GM23338 (cell line): ENCODE data around the gene TEDC1. TPM values are rescaled to one million over a fixed set of nuclear protein-coding genes. Genes with fewer than 3 reads are reported as not detected.

ENCODE experiments used
- ATAC-seq: fragments of 200-7000 bp; cut with Tn5 transposase; 3 replicates; pipeline ENCODE4 v1.9.1; 2020
- DNase-seq: peaks from one replicate; pipeline ENCODE4 v3.0.0-alpha.2; 2015; ENCODE audit warnings: low spot score
- H2AFZ ChIP-seq: fragments of 200-600 bp; sonication (generic); 2 replicates; pipeline ENCODE4 v1.8.0; 2016; ENCODE audit warnings: antibody characterized with exemption, mild to moderate bottlenecking, moderate library complexity
- H3F3A ChIP-seq: fragments of 200-600 bp; sonication (generic); replicated peaks from 2 replicates; pipeline ENCODE4 v1.8.0; 2017; ENCODE audit warnings: antibody characterized with exemption, mixed run types, low read depth
- H3K27ac ChIP-seq: fragments of 200-600 bp; sonication (generic); 2 replicates; pipeline ENCODE4 v1.6.1; 2016; ENCODE audit warnings: low read depth
- H3K27me3 ChIP-seq: fragments of 200-600 bp; sonication (generic); 2 replicates; pipeline ENCODE4 v1.8.0; 2016; ENCODE audit warnings: mild to moderate bottlenecking, mixed run types, moderate library complexity; ENCODE audit not compliant: insufficient read depth
- H3K36me3 ChIP-seq: fragments of 200-600 bp; sonication (generic); 2 replicates; pipeline ENCODE4 v1.8.0; 2016; ENCODE audit warnings: mild to moderate bottlenecking; ENCODE audit not compliant: insufficient read depth
- H3K4me1 ChIP-seq: fragments of 200-600 bp; sonication (generic); 2 replicates; pipeline ENCODE4 v1.8.0; 2016; ENCODE audit warnings: mild to moderate bottlenecking, moderate library complexity; ENCODE audit not compliant: insufficient read depth
- H3K4me2 ChIP-seq: fragments of 200-600 bp; sonication (generic); 2 replicates; pipeline ENCODE4 v1.7.1; 2017; ENCODE audit warnings: mixed run types
- H3K4me3 ChIP-seq: fragments of 200-600 bp; sonication (generic); 2 replicates; pipeline ENCODE4 v1.6.1; 2016; ENCODE audit warnings: mixed run types
- H3K79me2 ChIP-seq: fragments of 200-600 bp; sonication (generic); replicated peaks from 2 replicates; pipeline ENCODE4 v1.8.0; 2017; ENCODE audit warnings: mild to moderate bottlenecking; ENCODE audit not compliant: insufficient read depth
- H3K9me2 ChIP-seq: fragments of 200-600 bp; sonication (generic); 2 replicates; pipeline ENCODE4 v1.8.0; 2017; ENCODE audit not compliant: insufficient read depth
- H4K20me1 ChIP-seq: fragments of 200-600 bp; sonication (generic); replicated peaks from 2 replicates; pipeline ENCODE4 v1.8.0; 2017; ENCODE audit warnings: mild to moderate bottlenecking; ENCODE audit not compliant: insufficient read depth
- H3K27ac Mint-ChIP-seq: 2 replicates; pipeline ENCODE4 v1.8.0; 2020; ENCODE audit warnings: inconsistent platforms, mild to moderate bottlenecking, moderate library complexity, mixed read lengths
- H3K27me3 Mint-ChIP-seq: 3 replicates; pipeline ENCODE4 v1.8.0; 2022; ENCODE audit warnings: low read depth, mild to moderate bottlenecking, moderate library complexity, mixed read lengths, inconsistent platforms; ENCODE audit not compliant: insufficient read depth, poor library complexity
- H3K36me3 Mint-ChIP-seq: 3 replicates; pipeline ENCODE4 v1.8.0; 2021; ENCODE audit warnings: low read depth, mild to moderate bottlenecking, inconsistent platforms, moderate library complexity, mixed read lengths
- H3K4me1 Mint-ChIP-seq: 3 replicates; pipeline ENCODE4 v1.8.0; 2020; ENCODE audit warnings: mild to moderate bottlenecking, inconsistent platforms, mixed read lengths
- H3K4me3 Mint-ChIP-seq: 3 replicates; pipeline ENCODE4 v1.8.0; 2021; ENCODE audit warnings: moderate library complexity, mild to moderate bottlenecking, inconsistent platforms, mixed read lengths
- H3K9me3 Mint-ChIP-seq: 3 replicates; pipeline ENCODE4 v1.8.0; 2020; ENCODE audit warnings: moderate library complexity, mild to moderate bottlenecking, inconsistent platforms, mixed read lengths
- EZH2 ChIP-seq: fragments of 200-600 bp; sonication (generic); IDR thresholded peaks from one replicate; pipeline ENCODE4 v1.8.0; 2017; ENCODE audit warnings: antibody characterized with exemption, mild to moderate bottlenecking, low read depth; ENCODE audit not compliant: unreplicated experiment
- JUNB ChIP-seq: IDR thresholded peaks from one replicate; pipeline ENCODE4 v1.6.1; 2016; ENCODE audit warnings: antibody characterized with exemption; ENCODE audit not compliant: unreplicated experiment
- POLR2AphosphoS5 ChIP-seq: IDR thresholded peaks from 2 replicates; pipeline ENCODE4 v1.6.1; 2016; ENCODE audit warnings: antibody characterized with exemption, low read depth
- ZNF331 ChIP-seq: fragments of 250-450 bp; sonication (Bioruptor Pico); IDR thresholded peaks from 2 replicates; pipeline ENCODE4 v1.5.0; 2020; ENCODE audit warnings: low read depth, mild to moderate bottlenecking, moderate library complexity
- polyA plus RNA-seq: library from polyadenylated mRNA; unstranded; fragments of >200 nt; fragmentation: Nextera tagmentation; extraction: Ambion mirVana; gene quantifications from 2 replicates; pipeline ENCODE4 v1.2.1, GENCODE V29; 2016
- total RNA-seq: library from RNA; depleted of rRNA; stranded (reverse); fragments of >200 nt; shearing (Covaris generic); gene quantifications from 2 replicates; pipeline ENCODE4 v1.2.3, GENCODE V29; 2014
- TF ChIP-seq, protein P1 (sequence below), 2 experiments: fragments of 200-600 bp in 1 of 2; sonication (generic) in 1 of 2; conservative IDR thresholded peaks; 2 replicates each; pipeline versions ENCODE4 v1.5.1 to v1.6.1; 2016 to 2017; ENCODE audit warnings: antibody characterized with exemption in 2 of 2, low read depth in 2 of 2, mild to moderate bottlenecking in 2 of 2, moderate library complexity in 1 of 2
- TF ChIP-seq, protein P2 (sequence below): IDR thresholded peaks from one replicate; pipeline ENCODE4 v1.6.1; 2018; ENCODE audit warnings: antibody characterized with exemption; ENCODE audit not compliant: unreplicated experiment
- TF ChIP-seq, protein P3 (sequence below): IDR thresholded peaks from 2 replicates; pipeline ENCODE4 v1.6.1; 2016; ENCODE audit warnings: antibody characterized with exemption

TEDC1 gene
- total and polyA plus RNA-seq, 2 experiments from 2014 or later = 5.9 to 16.3 TPM

DNA sequence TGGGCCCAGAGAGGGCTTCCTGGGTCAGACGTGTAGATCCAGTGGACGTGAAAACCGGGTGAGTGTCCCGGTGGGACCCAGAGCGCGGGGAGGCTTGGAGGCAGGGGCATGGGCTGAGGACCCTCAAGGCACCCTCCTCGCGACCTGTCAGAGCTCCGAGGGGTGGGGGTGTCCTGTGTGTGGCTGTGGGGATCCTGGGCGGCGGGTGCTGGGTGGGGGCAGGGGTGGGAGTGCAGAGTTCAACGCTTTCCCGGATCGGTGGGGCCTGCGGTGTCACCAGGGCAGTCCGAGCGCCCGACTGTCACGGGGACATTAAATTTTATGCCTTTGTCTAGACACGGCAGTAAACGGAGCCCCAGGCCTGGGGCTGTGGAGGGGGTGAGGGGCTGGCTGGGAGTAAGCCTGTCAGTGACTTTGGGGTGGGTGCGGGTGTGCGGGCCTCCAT is 36.4 kb downstream of the TEDC1 start (continued):
- TF ChIP-seq, protein P1, sequence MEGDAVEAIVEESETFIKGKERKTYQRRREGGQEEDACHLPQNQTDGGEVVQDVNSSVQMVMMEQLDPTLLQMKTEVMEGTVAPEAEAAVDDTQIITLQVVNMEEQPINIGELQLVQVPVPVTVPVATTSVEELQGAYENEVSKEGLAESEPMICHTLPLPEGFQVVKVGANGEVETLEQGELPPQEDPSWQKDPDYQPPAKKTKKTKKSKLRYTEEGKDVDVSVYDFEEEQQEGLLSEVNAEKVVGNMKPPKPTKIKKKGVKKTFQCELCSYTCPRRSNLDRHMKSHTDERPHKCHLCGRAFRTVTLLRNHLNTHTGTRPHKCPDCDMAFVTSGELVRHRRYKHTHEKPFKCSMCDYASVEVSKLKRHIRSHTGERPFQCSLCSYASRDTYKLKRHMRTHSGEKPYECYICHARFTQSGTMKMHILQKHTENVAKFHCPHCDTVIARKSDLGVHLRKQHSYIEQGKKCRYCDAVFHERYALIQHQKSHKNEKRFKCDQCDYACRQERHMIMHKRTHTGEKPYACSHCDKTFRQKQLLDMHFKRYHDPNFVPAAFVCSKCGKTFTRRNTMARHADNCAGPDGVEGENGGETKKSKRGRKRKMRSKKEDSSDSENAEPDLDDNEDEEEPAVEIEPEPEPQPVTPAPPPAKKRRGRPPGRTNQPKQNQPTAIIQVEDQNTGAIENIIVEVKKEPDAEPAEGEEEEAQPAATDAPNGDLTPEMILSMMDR (conservative IDR thresholded peaks at IDR 0.05; ENCODE audit: low read depth in 2 of 2) = no peak
- TF ChIP-seq JUNB = no peak

DNA sequence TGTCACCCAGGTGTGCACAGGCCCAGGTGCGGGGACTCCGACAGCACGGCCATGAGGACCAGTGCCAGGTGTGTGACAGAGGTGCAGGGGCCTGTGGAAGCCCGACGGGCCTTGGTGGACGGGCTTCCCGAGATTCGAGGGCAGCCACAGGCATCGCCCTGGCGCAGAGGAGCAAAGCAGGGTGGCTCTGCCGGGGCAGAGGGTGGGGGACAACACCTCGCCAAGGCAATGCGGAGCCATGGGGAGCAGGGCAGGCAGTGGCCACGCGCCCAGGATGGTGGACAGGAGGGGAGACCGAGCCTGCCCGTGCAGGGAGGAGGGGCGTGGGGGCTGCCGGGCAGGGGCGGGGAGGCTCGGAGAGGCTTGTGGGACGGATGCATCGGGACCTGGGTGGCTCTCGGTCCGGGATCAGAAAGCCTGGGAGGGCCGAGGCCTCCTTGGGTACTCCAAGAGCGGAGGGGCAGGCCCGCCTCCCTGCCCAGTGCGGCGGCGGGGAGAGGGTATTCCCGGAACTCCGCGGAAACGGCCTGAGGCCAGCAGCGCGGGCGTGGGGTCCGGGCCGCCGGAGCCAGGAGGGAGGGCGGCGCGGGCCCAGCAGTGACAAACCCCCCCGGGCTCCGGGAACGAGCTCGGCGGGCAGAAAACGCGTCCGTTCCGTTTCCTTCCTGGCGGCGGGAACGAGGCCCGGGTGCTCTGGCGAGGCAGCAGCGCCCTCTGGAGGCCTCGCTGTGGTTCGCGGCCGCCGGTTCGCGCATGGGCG is 37.0 kb downstream of the TEDC1 start:
- no peaks in the 10 kb centered on the region for H4K20me1 ChIP-seq
- peak overlapping the region; percentile 53; the same call in 1 of the 2 replicates for H3K4me3 ChIP-seq
- Mint-ChIP-seq H3K9me3 (peaks cover 8% of the 10 kb centered on the region), H3K27ac (no peak overlapping the region), H3K4me1 (peaks cover 3% of the 10 kb centered on the region; the same call in 1 of the 3 replicates), H3K4me3 (peak overlapping the region; percentile 37; the same call in 2 of the 3 replicates), H3K27me3 (peaks cover 34% of the 10 kb centered on the region), H3K36me3 (peaks cover 3% of the 10 kb centered on the region; the same call in 1 of the 3 replicates)
- peak overlapping the region; percentile 75; the same call in 1 of the 2 replicates for H3K4me2 ChIP-seq
- H3K4me1 ChIP-seq = no peaks in the 10 kb centered on the region
- TF ChIP-seq JUNB = no peak
- TF ChIP-seq, protein P2, sequence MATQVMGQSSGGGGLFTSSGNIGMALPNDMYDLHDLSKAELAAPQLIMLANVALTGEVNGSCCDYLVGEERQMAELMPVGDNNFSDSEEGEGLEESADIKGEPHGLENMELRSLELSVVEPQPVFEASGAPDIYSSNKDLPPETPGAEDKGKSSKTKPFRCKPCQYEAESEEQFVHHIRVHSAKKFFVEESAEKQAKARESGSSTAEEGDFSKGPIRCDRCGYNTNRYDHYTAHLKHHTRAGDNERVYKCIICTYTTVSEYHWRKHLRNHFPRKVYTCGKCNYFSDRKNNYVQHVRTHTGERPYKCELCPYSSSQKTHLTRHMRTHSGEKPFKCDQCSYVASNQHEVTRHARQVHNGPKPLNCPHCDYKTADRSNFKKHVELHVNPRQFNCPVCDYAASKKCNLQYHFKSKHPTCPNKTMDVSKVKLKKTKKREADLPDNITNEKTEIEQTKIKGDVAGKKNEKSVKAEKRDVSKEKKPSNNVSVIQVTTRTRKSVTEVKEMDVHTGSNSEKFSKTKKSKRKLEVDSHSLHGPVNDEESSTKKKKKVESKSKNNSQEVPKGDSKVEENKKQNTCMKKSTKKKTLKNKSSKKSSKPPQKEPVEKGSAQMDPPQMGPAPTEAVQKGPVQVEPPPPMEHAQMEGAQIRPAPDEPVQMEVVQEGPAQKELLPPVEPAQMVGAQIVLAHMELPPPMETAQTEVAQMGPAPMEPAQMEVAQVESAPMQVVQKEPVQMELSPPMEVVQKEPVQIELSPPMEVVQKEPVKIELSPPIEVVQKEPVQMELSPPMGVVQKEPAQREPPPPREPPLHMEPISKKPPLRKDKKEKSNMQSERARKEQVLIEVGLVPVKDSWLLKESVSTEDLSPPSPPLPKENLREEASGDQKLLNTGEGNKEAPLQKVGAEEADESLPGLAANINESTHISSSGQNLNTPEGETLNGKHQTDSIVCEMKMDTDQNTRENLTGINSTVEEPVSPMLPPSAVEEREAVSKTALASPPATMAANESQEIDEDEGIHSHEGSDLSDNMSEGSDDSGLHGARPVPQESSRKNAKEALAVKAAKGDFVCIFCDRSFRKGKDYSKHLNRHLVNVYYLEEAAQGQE = no peak
- TF ChIP-seq POLR2AphosphoS5 = no peak
- TF ChIP-seq, protein P3, sequence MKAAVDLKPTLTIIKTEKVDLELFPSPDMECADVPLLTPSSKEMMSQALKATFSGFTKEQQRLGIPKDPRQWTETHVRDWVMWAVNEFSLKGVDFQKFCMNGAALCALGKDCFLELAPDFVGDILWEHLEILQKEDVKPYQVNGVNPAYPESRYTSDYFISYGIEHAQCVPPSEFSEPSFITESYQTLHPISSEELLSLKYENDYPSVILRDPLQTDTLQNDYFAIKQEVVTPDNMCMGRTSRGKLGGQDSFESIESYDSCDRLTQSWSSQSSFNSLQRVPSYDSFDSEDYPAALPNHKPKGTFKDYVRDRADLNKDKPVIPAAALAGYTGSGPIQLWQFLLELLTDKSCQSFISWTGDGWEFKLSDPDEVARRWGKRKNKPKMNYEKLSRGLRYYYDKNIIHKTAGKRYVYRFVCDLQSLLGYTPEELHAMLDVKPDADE = no peak
- TF ChIP-seq, protein P1 (conservative IDR thresholded peaks at IDR 0.05; ENCODE audit: low read depth in 2 of 2) = peak; percentile 56 to 86
- no peak for TF ChIP-seq ZNF331 (CRISPR knock-in tag)
- TF ChIP-seq EZH2 = peak; percentile 40
- H3K36me3 ChIP-seq = no peaks in the 10 kb centered on the region
- no peaks in the 10 kb centered on the region for H3K9me2 ChIP-seq
- no peak overlapping the region for H3K27ac ChIP-seq
- ATAC-seq (peak; percentile 54), DNase-seq (peak; percentile 76)
- H3K27me3 ChIP-seq = peaks cover 46% of the 10 kb centered on the region
- 0 out of 2 replicates have a peak overlapping the region, but pooled peaks have one; percentile 63 for H2AFZ ChIP-seq
- H3F3A ChIP-seq = no peaks in the 10 kb centered on the region
- no peaks in the 10 kb centered on the region for H3K79me2 ChIP-seq
